Kidney capillary endothelial cell (primary cell): ENCODE results near the gene UPK2.
"Not testable (repeated sequence)": the region's sequence is repeated elsewhere in the genome, so short reads cannot be mapped to it uniquely, and the experiment has no call there.

ENCODE experiments used
- DNase-seq: peaks from one replicate; pipeline ENCODE4 v3.0.0-alpha.2; 2018; ENCODE audit warnings: low spot score

The UPK2 gene

GRCh38 chr11:118938491-118939403 is 17.4 kb upstream of the UPK2 start:
- DNase-seq, result peak; percentile 69

- no peak for DNase-seq
These were observed 16.6 kb upstream of the UPK2 start for GRCh38 chr11:118939404-118939915.

- no peak for DNase-seq
These were observed 16.0 kb upstream of the UPK2 start for GRCh38 chr11:118939953-118940598.

GRCh38 chr11:118947091-118947490 is 9.0 kb upstream of the UPK2 start:
- no peak for DNase-seq

- no peak for DNase-seq
These were observed 8.1 kb upstream of the UPK2 start for GRCh38 chr11:118948000-118948399.

GRCh38 chr11:118953265-118953664 is 2.8 kb upstream of the UPK2 start:
- DNase-seq, result no peak

GRCh38 chr11:118953976-118954375 is 2.1 kb upstream of the UPK2 start:
- DNase-seq, result not testable (repeated sequence)

GRCh38 chr11:118956847-118957469 is 860 bp downstream of the UPK2 start:
- no peak for DNase-seq

- DNase-seq, result no peak
These were observed 1.5 kb downstream of the UPK2 start for GRCh38 chr11:118957549-118957948.

- no peak for DNase-seq
These were observed 1.9 kb downstream of the UPK2 start for GRCh38 chr11:118957968-118958367.

- no peak for DNase-seq
These were observed 2.5 kb downstream of the UPK2 start for GRCh38 chr11:118958577-118958976.

GRCh38 chr11:118961189-118961588 is 5.1 kb downstream of the UPK2 start:
- DNase-seq, result no peak

- no peak for DNase-seq
These were observed 5.5 kb downstream of the UPK2 start for GRCh38 chr11:118961591-118961990.

- DNase-seq, result not testable (repeated sequence)
These were observed 13.4 kb downstream of the UPK2 start for GRCh38 chr11:118969508-118969907.

- DNase-seq, result no peak
These were observed 15.5 kb downstream of the UPK2 start, which contains the start of gene FOXR1 for GRCh38 chr11:118971646-118972045. Gene FOXR1, plus strand, starts transcription at chr11:118971761. Its CDS starts 171 bp downstream, at chr11:118971932.

- DNase-seq, result no peak
These were observed 17.9 kb downstream of the UPK2 start for GRCh38 chr11:118973985-118974384.

GRCh38 chr11:118975771-118976709 is 19.9 kb downstream of the UPK2 start:
- no peak for DNase-seq

GRCh38 chr11:118979434-118979833 is 23.3 kb downstream of the UPK2 start:
- DNase-seq, result no peak

GRCh38 chr11:118980191-118980881 is 24.2 kb downstream of the UPK2 start:
- DNase-seq, result no peak

- DNase-seq, result not testable (repeated sequence)
These were observed 28.2 kb downstream of the UPK2 start for GRCh38 chr11:118984337-118984736.

- no peak for DNase-seq
These were observed 28.7 kb downstream of the UPK2 start for GRCh38 chr11:118984825-118985224.
